ENCODE data around the gene ZNF362.
A peak's percentile ranks its signal among the peaks of the same experiment; 100 is the strongest.
"Not testable (repeated sequence)": the region's sequence is repeated elsewhere in the genome, so short reads cannot be mapped to it uniquely, and the experiment has no call there.

The ZNF362 gene, protein sequence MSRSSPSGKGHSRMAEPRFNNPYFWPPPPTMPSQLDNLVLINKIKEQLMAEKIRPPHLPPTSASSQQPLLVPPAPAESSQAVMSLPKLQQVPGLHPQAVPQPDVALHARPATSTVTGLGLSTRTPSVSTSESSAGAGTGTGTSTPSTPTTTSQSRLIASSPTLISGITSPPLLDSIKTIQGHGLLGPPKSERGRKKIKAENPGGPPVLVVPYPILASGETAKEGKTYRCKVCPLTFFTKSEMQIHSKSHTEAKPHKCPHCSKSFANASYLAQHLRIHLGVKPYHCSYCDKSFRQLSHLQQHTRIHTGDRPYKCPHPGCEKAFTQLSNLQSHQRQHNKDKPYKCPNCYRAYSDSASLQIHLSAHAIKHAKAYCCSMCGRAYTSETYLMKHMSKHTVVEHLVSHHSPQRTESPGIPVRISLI

DNA sequence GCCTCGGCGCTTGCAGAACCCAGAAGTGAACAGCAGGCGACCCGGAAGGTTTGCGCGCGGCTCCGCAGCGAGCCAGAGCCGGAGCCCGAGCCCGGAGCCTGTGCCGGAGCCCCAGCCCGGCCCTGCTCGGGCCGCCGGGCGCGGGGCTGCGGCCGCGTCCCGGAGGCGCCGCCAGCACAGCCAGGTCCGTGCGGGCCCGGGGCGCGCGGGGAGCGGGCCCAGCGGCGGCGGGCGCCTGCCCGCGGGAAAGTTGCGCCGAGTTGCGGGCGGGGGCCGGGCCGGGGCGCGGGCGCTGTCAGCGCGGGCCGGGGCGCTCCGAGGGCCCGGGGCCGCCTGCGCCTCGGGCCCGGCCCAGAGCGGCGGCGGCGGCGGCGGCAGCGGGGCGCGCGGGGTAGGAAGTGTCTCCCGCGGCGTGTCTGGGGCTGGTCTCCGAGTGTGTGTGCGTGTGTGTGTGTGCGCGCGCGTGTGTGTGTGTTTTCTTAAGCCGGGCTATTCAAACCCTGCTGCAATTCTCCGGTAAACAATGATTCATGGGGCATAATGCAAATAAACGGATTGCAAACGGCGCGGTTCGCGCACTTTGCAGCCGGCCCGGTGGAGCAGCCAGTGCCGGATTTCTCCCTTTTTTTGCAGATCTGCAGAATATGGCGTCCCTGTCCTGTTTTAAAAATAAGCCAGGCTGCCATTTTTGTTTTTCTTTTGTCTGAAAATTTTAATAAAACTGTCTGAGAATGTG, at the start of gene ZNF362:
TSS of gene ZNF362 (plus strand) at position 22 of the 736 bp plus-strand sequence. CDS start 14,083 bp downstream, outside the sequence.
- peak; percentile 73 for DNase-seq

DNA sequence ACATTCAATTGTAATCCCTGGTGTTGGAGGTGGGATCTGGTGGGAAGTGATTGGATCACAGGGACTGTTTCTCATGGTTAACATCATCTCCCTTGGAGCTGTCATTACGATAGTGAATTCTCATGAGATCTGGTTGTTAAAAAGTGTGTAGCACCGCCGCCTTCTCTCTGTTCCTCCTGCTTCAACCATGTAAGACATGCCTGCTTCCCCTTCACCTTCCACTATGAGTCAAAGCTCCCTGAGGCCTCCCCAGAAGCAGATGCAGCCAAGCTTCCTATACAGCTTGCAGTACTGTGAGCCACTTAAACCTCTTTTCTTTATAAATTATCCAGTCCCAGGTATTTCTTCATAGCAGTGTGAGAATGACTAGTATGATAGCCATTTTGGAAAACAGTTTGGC, 44.3 kb upstream of the ZNF362 start:
- no peak for DNase-seq

DNA sequence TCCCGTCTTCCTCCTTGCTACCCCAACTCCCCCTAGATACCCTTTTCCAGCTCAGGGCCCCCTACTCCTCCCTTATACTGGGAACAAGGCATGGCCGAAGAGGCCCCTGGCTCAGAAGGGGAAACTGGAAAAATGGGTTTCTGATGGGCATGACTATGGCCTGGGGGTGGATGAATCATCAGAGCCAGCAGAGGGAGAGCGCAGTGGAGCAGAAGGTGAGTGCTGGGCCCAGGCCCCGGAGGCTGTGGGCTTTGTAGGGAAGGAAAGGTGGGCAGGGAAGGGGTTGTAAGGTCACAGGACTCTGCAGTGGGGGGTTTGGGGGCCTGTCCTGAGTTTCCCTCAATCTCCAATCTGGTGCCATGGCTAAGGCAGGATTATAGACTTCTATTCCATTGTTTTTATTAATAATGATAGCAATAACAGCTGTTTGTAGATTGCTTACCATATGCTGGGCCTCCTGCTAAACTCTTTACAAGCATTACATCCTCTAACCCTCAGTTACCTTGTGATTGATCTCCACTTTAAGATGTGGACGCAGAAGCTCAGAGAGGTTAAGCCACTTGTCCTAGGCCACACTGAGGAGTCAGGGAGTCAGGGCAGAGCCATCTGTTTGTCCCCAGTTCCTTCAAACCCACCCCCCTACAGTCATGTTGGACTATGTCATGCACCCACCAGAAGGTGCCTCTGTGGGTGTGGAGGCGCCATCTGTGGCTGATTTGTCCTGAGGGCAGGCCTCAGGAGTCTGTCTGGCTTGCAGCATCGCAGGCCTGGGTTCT, 36.2 kb upstream of the ZNF362 start:
- DNase-seq: no peak

DNA sequence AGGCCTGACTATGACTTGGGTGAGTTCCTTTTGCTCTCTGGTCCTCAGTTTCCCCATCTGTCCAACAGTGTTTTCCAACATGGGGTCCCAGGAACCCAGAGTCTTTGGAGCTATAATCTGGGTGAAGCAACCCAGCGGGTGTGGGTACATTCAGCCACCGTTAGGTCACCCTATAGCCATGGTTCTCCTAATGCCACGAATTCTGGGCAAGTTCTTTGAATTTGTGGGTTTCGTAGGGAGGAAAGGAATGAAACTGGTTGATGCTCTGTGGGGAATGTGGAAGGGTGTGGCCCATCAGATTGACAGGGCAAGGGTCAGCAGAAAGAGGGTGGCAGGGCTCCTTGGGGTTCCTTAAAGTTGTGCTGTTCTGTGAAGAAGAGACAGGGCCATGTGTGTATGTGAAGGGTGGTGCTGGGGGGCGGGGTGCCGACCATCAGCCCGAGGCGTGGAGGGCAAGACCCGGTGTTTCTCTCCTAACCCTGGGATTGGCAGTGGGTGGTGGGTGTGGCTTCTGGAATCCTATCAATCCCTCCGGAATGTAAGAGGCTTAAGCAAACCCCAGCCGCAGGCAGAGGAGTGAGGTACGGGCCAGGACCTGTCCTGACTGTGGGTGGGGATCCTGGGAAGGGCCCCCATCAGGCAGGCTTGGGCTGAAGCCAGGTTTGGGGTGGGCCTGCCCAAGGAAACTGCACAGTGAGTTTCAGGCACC, 35.5 kb upstream of the ZNF362 start:
- DNase-seq: no peak

DNA sequence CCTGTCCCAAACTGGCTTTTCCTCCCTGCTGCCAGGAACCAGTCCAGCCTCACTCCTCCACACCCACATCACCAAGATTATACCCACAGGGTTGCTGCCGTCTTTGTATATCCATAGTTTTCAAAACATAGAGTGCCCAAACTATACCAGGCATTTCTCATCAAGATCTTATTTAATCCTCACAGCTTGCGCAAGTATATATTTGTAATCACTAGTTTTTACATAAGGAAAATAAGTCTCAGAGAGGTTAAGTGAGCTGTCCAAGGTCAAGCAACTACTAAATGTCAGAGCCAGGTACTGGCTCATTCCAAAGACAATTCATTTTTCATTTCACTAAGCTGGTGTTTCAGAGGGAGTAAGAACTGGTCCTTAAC, 34.9 kb upstream of the ZNF362 start:
- DNase-seq: no peak

DNA sequence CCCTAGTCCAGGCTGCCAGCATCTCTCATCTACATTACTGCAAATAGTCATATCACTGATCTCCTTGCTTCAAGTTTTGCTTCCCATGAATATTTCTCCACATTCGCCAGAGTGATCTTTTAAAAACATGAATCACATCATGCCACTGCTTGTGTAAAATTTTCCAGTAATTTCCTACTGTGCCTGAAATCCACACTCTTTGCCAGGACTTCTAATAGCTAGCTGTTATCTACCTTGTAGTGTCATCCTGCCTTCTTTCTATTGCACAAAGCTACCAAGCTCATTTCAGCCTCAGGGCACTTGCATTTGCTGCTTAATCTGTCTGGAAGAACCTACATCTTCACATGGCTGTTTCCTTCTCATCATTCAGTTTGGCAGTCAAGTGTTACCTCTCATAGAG, 33.9 kb upstream of the ZNF362 start:
- DNase-seq: no peak

DNA sequence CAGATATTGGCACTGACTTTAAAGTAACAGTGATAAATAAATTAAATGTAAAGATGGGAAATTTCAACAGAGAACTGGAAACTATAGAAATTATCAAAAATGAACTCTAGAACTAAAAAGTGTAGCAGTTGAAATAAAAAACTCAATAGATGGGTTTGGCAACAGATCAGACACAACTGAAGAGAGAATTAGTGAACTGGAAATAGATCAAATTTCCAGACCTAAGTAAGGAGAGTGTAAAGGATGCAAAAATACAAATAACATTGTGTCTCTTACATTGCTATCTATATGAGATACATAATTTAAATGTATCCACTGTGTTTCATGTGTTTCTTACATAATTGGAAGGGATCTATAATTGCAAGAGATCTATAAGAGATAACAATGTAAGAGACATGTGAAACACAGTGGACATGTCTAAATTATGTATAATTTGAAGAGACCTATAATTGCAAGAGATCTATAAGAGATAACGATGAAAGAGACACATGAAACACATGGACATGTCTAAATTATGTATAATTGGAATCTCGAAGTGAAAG, 32.1 kb upstream of the ZNF362 start:
- DNase-seq: no peak

DNA sequence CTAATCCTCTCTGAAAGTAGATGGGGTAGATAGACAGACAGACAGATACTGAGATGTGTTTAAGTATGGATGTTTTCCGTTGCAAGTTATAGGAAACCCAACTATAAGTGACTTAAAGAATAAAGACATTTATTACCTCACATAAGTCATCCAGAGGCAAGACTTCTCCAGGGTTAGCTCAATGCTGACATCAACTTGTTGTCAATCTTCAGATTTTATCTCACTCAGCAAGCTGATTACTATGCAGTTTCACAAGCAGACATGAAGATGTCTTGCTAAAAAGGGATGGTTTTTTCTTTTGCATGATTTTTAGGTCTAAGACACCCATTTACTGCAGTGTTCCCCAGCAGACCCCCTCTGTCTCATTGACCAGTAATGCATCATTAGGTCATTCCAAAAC, 30.7 kb upstream of the ZNF362 start:
- no peak for DNase-seq

DNA sequence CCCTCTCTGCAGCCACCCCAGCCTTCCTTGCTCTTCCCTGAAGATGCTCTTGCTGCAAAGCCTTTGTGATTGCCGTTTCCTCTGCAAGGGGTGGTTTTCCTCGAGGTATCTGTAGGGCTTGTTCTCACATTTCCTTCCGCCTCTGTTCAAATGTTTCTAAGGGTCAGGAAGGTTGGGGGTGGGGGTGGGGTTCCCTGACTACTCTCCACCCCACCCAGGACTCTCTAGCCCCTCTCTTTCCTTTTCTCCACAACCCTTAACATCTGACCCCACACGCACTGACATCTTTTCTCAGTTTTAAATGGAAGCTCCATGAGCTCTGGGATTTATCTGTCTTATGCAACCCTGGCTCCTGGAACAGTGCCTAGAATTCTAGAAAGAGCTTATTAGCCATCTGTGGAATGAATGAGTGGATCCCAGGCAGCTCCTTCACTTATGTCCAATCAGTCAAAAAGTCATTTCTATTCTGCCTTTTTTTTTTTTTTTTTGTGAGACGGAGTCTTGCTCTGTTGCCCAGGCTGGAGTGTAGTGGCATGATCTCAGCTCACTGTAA, 27.3 kb upstream of the ZNF362 start:
- peak; percentile 92 for DNase-seq

DNA sequence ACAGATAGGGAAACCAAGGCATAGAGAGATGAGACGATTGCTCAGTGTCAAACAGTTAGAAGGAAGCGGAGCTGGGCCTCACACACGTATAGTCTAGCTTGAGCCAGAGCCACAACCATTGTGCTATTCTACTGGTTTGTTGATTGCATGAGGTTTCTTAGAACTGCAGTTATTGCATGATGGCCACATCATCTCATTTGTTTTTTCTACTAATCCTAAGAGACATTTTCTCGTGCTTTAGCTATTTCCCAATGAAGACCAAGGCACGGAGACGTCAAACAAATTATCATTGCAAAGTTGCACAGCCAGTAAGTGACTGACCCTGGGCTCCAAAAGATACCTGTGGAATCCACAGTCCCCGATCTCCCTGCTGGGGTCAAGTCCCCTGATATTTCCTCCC, 25.1 kb upstream of the ZNF362 start:
- DNase-seq: no peak

DNA sequence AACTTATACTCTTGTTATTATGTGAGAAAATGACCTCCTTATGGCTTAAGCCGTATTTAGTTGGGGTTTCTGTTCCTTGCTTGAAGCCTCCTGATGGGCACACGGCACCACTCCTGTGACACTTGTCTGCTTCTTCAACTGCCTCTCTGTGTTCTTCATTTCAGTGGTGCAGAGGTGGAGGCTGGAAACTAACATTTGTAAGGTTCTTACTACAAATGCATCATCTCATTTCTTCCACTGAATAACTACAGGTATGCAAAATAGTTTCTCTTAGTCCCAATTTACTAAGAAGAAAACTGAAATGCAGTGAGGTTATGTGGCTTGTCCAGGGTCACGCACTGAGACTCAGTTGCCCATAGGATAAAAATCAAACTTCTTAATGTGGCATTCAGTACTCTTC, 23.6 kb upstream of the ZNF362 start:
- DNase-seq: no peak

DNA sequence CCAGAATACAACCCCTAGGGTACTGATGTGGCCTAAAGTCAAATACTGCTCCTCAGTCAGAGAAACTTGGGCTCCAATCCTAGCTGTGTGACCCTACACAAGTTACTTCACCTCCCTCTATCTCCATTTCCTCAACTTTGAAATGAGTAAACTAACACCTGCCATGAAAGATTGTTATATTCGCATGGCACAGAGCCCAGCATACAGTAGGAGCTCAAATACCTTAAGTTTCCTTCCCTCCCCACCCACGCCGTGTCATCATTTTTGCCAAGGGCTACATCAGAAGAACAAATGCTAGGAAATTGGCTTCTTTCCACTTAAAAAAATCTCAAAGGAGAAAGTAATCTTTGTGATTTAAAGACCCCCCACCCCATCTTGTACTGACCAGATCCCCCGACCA, 22.2 kb upstream of the ZNF362 start:
- DNase-seq: no peak

DNA sequence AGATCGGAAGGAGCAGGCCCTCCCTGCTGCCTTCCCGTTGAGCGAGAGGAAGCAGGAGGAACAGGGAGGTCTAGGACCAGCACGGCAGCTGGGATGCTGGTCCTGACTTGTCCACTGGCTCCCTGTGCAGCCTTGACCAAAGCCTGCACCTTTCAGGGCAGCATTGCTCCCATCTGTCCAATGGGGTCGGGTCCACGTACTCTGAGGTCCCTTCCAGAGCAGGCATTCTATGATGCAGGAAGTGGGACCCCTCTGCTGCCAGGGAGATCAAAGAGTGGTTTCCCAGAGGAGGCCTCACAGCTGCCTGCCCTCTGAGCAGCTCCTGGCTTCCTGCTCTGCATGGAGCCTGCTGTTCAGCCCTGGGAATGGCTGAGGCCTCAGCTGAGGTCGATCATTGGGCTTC, 21.7 kb upstream of the ZNF362 start:
- DNase-seq: no peak

DNA sequence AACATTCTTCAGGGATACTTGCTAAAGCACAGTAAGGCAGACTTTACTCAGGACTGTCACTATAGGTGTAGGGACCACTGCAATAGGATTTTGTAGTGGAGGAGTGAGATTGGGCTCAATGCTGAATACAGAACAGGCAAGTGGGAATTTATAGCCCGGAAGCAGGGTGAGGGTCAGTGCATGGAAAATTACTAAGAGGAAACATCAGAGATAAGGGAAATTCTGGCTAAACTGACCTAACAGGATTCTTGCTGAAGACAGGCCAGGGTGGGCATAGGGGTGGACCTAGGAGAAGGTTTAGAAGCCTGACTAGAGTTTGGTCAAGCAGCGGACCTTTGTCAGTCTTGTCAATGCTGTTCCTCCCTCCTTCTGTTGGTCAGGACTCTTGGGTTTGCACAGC, 20.8 kb upstream of the ZNF362 start:
- DNase-seq: no peak

DNA sequence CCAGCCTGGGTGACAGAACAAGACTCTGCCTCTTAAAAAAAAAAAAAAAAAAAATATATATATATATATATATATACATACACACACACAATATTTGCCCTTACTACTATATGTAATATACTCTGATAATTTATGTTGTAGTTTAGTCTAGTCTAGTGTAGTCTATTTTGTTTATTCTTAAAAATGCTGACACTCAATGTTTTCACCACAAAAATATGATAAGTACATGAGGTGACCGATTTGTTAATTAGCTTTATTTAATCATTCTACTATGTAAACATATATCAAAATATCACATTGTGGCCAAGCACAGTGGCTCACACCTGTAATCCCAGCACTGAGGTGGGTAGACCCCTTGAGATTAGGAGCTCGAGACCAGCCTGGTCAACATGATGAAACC, 19.8 kb upstream of the ZNF362 start:
- no peak for DNase-seq

DNA sequence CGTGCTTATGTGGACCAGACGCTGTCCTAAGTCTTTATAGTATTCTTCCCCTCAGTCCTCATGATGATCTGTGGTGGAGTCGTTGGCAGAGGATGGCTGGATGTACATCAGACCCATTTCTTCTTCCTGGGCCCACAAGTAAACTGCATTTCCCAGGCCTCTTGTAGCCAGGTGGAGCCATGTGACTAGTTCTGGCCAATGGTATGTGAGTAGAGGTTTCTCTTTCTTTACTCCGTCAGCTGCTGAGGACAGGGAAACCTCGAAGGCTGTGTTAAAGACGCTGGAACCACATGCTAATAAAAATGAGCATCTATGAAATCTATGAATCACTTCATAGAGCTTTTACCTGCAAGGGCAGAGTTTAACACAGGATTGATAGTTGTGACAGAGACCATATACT, 18.7 kb upstream of the ZNF362 start:
- no peak for DNase-seq

DNA sequence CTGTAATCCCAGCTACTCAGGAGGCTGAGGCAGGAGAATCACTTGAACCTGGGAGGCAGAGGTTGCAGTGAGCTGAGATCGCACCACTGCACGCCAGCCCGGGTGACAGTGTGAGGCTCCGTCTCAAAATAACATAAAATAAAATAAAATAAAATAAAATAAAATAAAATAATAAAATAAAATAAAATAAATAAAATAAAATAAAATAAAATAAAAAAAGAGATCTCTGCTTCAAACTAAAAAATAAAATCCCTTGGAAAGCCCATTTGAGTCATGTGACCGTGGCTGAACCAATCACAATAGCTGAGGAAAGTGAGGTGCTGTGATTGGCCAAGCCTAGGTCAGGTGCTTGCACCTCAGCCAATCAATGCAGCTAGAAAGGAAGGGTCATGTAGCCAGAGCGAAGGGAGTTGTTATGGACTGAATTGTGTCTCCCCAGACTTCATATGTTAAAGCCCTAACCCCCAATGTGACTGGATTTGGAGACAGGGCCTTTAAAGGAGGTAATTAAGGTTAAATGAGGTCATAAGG, 18.0 kb upstream of the ZNF362 start:
- DNase-seq: not testable (repeated sequence)

DNA sequence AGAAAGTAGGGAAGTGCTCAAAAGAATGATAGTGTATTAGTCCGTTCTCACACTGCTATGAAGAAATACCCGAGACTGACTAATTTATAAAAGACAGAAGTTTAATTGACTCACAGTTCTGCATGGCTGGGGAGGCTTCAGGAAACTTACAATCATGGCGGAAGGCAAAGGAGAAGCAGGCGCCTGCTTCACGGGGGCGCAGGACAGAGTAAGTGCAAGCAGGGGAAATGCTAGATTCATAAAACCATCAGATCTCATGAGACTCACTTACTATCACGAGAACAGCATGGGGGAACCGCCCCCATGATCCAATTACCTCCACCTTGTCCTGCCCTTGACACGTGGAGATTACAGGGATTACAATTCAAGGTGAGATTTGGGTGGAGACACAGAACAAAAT, 16.9 kb upstream of the ZNF362 start:
- not testable (repeated sequence) for DNase-seq

DNA sequence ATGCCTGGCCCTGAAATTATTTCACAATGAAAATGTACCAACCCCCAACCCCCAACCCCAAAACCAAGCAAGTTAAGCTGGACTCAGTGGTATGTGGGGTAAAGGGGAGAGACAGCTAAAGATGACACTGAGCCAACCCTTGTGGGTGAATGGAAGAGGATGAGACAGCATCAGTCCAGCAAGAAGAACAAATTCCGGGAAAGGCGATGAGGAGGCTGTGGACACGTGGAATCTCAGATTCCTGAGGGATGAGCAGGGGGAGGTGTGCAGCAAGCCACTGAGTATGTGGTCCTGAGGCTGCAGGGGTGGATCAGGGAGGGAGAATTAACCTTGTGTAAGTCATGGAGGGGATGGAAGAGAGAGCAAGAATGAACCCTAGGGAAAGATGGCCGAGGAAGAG, 14.4 kb upstream of the ZNF362 start:
- DNase-seq: peak; percentile 63

DNA sequence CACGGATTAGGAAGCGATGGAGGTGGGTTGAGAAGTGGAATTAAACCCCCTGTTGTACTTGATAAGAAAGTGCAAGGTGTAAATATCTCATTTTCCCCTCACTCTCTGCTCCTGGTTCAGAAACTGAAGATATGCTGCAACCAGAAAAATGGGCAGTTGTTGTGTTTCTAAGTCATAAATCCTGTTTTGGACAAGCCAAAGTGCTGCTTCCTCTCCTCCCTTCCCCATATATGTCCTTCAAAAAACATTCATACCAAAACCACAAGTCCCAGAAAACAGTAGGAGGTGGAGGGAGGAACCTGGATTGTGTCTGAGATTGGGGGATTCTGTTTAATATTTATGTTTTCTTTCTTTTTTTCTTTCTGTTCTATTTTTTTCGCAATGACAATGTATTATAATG, 13.6 kb upstream of the ZNF362 start:
- DNase-seq: no peak

DNA sequence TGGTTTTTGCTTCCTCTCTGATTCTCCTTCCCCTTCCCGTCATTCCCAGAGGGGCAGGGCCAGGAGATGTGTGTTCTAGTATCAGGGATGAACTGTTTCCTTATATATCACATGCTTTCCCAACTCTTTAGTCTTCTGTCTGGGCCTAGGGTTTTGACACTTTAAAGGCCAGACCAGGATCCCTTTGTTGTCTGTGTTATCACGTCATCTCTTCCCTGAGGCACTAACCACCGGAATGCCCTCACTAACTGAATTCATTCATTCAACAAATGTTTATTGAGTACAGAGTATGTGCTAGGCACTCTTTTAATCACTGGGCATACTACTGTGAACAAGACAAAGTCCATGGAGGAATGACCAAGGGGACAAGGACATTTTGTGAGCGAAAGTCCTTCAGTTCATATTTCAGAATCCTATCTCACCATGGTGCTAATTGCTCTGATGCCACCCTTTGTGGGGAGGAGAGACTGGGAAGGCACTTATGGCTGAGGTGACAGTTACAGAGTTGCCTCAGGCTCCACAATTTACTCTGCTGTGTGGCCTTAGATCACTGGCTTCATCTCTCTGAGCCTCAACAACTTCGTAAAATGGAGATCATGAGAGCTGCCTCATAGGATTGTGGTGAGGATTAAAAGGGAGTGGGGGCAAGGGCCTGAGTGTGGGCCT, 12.0 kb upstream of the ZNF362 start:
- DNase-seq: peak; percentile 14

DNA sequence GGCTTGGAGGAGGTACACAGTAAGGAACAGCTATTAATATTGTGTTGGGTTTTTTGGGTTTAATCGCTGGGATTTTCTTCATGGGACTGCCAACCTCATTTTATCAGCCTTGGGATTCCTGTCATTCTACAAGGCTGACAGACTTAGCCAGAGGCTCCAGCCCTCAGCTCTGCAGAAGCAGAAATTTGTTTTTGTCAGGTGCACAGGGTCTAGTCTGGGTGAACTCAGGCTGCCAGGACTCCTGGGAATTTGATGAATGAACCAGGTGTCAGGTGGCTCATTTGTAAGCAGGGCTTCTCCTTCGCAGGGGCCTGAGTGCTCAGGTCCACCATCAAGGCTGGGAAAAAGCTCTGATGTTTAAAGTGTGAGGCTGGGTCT, 11.5 kb upstream of the ZNF362 start:
- DNase-seq: no peak

All from fibroblast of skin of right biceps (primary cell).